ENCODE results near the gene TRPM6.
"Not testable (repeated sequence)": the region's sequence is repeated elsewhere in the genome, so short reads cannot be mapped to it uniquely, and the experiment has no call there.

The TRPM6 gene

DNA sequence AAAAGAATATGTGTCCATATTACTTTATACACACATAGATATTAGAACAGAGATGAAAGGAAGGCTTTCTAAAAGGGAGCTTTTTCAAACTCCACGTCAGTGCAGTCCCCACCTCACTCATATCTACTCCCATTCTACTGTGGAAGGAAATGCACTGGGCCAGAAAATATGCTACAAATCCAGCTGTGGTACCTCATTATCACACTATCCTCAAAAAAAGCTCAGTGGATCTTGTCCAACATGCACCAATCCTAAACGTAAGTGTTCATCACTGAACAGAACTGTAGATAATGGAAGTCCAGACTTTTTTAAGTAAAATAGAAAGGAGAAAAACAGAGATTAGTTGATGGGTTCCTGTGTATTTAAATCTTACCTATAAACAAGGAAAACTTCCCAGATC, 27.9 kb downstream of the TRPM6 start:
- no peak overlapping the region for H3K4me3 ChIP-seq (ENCODE audit: control insufficient read depth, low read depth, low read length)
- TF ChIP-seq, protein P1, sequence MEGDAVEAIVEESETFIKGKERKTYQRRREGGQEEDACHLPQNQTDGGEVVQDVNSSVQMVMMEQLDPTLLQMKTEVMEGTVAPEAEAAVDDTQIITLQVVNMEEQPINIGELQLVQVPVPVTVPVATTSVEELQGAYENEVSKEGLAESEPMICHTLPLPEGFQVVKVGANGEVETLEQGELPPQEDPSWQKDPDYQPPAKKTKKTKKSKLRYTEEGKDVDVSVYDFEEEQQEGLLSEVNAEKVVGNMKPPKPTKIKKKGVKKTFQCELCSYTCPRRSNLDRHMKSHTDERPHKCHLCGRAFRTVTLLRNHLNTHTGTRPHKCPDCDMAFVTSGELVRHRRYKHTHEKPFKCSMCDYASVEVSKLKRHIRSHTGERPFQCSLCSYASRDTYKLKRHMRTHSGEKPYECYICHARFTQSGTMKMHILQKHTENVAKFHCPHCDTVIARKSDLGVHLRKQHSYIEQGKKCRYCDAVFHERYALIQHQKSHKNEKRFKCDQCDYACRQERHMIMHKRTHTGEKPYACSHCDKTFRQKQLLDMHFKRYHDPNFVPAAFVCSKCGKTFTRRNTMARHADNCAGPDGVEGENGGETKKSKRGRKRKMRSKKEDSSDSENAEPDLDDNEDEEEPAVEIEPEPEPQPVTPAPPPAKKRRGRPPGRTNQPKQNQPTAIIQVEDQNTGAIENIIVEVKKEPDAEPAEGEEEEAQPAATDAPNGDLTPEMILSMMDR (conservative IDR thresholded peaks at IDR 0.05; ENCODE audit: control insufficient read depth, insufficient read depth, low read depth, low read length), result no peak

DNA sequence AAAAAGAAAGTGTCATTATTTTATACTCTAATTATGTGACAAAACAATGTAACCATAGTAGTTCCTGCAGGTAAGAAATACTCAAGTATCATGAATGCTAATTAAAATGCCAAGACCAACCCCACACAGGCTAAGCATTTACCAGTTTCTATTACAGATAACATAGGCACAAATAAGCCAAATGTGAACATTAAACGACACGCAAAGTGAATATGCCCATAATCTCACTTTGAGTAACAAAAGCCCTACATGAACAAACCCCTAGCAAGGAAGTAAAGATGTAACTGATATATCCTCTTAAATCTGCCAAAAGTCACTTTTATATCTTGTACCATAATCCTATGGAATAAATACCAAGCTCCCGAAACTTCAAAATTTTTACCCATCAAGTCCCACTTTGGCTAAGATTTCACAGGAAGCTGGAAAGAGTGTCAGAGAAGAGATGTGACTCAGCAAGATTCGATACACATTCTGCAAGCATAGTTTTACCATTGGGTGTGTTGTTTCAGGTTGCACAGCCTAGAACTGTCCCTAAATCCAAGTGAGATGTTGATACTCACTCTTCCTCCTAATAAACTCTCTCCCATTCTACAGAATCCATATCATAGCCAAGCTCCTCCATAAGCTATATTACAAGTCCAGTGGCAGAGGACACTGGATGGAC, 28.8 kb downstream of the TRPM6 start:
- TF ChIP-seq, protein P1 (conservative IDR thresholded peaks at IDR 0.05; ENCODE audit: control insufficient read depth, insufficient read depth, low read depth, low read length), result no peak
- no peak overlapping the region for H3K4me3 ChIP-seq (ENCODE audit: control insufficient read depth, low read depth, low read length)
- DNase-seq (ENCODE audit: low read depth), result no peak

More for the DNA sequence above, 27.9 kb downstream of the TRPM6 start:
- no peak for DNase-seq (ENCODE audit: low read depth)

DNA sequence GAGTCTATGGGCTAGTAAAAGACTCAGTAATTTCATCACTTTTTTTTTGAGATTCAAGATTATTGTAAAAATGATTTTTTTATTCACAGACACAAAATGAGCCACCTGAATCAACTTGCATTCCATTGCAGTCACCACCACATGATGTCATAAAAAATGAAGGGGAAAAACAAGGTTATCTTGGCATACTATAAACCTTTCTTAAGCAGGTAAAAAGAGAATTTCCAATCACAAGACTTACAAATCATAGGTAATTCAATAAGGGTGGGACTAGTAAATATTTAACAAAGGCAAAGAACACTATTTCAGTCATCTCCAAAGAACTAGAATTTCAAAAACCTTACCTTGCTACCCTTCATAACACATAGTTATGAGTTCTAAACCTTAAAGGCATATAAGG, 30.7 kb downstream of the TRPM6 start:
- no peak for DNase-seq (ENCODE audit: low read depth)
- TF ChIP-seq, protein P1 (conservative IDR thresholded peaks at IDR 0.05; ENCODE audit: control insufficient read depth, insufficient read depth, low read depth, low read length), result no peak

DNA sequence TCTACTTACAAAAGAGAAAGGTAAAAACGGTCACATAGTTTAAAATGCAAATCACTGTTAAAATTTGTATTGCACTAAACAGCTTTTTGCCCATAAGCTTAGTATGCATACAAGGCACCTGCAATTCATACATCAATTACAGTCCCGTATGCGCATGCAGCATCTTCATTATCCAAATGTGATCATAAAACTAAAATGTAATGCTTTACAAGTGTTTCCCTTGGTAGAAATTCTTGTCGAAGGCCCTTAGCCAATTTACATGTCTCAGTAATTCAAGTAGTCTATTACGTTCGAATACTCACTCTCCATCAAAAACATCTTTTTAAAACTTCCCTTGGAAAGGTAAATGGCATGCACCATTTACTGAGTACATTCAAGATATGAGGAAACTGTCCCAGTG, 32.6 kb downstream of the TRPM6 start:
- TF ChIP-seq, protein P1 (conservative IDR thresholded peaks at IDR 0.05; ENCODE audit: control insufficient read depth, insufficient read depth, low read depth, low read length), result no peak
- DNase-seq (ENCODE audit: low read depth), result no peak

More for the DNA sequence above, 30.7 kb downstream of the TRPM6 start:
- H3K4me3 ChIP-seq (ENCODE audit: control insufficient read depth, low read depth, low read length), result no peak overlapping the region

DNA sequence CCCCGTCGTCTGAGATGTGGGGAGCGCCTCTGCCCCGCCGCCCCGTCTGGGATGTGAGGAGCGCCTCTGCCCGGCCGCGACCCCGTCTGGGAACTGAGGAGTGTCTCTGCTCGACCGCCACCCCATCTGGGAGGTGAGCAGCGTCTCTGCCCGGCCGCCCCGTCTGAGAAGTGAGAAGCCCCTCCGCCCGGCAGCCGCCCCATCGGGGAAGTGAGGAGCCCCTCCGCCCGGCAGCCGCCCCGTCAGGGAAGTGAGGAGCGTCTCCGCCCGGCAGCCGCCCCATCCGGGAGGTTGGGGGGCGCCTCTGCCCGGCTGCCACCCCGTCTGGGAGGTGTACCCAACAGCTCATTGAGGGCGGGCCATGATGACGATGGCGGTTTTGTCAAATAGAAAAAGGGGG, 34.7 kb downstream of the TRPM6 start:
- DNase-seq (ENCODE audit: low read depth); H3K4me3 ChIP-seq (ENCODE audit: control insufficient read depth, low read depth, low read length): not testable (repeated sequence)

More for the DNA sequence above, 32.6 kb downstream of the TRPM6 start:
- no peak overlapping the region for H3K4me3 ChIP-seq (ENCODE audit: control insufficient read depth, low read depth, low read length)

DNA sequence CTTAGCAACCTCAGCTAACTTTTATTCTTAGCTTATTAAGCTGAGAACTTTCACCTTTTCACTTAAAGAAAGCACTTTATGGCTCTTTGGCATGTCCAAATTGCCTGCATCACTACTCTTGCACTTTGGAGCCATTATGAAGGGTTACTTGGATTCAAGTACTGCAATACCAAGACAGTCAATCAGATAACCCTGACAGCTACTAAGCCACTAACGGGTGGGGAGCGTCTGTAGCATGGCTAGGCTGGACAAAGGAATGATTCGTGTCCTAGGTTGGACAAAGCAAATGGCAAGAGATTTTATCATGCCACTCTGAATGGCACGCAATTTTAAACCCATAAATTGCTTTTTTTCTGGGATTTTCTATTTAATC, 39.6 kb downstream of the TRPM6 start:
- TF ChIP-seq, protein P1 (conservative IDR thresholded peaks at IDR 0.05; ENCODE audit: control insufficient read depth, insufficient read depth, low read depth, low read length), result no peak
- DNase-seq (ENCODE audit: low read depth), result no peak
- no peak overlapping the region for H3K4me3 ChIP-seq (ENCODE audit: control insufficient read depth, low read depth, low read length)

DNA sequence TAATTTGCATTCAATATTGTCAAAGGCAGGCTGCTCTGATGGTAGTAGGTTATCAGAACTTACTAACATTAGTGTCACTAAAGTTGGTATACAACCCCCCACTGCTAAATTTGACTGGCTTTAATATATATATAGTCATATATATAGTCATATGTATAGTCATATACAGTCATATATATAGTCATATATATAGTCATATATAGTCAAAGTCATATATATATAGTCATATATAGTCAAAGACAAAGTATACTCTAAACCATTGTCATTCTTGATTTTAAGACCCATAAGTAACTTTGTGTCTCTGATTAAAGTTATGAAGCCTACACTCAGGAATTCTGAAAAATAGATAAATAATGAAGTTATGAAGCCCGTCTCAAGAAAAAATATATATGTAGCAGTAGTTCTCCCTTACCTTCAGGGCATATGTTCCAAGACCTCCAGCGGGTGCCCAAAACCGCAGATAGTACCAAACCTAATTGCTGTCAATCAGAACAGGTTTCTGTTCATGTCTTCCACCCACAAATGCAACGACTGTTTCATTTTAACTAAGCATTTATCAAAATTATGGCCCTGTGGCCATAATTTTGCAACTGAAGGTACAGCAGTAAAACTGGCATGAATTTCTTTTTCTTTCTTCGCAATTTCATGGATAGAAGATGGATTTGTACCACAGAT, 40.1 kb downstream of the TRPM6 start:
- no peak overlapping the region for H3K4me3 ChIP-seq (ENCODE audit: control insufficient read depth, low read depth, low read length)
- no peak for DNase-seq (ENCODE audit: low read depth)
- TF ChIP-seq, protein P1 (conservative IDR thresholded peaks at IDR 0.05; ENCODE audit: control insufficient read depth, insufficient read depth, low read depth, low read length), result no peak

Measured in fibroblast of mammary gland (primary cell).